Measurements from ENCODE around the gene NEDD4L.

NEDD4L gene

GRCh38 chr18:58102018-58102417, 58.0 kb downstream of the NEDD4L start:
- no peak overlapping the region for H2AK5ac ChIP-seq (ENCODE audit: low read length)
- H3K23ac ChIP-seq (ENCODE audit: low read length), result no peak overlapping the region
- no CpG with 5 or more reads among the region's 2 CpGs for WGBS (ENCODE audit: extremely low coverage, insufficient coverage, insufficient read length)
- no peak overlapping the region for H2BK5ac ChIP-seq (ENCODE audit: low read depth, low read length, poor library complexity)
- no peak overlapping the region for H4K12ac ChIP-seq (ENCODE audit: low read depth, low read length)
- no peak overlapping the region for H2AFZ ChIP-seq (ENCODE audit: insufficient read depth, low read length, poor library complexity)
- no peak for DNase-seq
- no peak overlapping the region for H2BK120ac ChIP-seq (ENCODE audit: insufficient read depth, low read length, poor library complexity)
- no peak overlapping the region for H2BK12ac ChIP-seq (ENCODE audit: low read length)
- no peak overlapping the region for H3K18ac ChIP-seq (ENCODE audit: low read length)
- no peak overlapping the region for H3K9ac ChIP-seq (ENCODE audit: low read length)
- H3K36me3 ChIP-seq (ENCODE audit: control insufficient read depth in 1 of 2, insufficient read depth in 2 of 2, low read length in 2 of 2), result no peaks in the 10 kb centered on the region
- peaks cover 5 to 8% of the 10 kb centered on the region in 2 experiments for H3K4me1 ChIP-seq (ENCODE audit: control insufficient read depth in 1 of 2, insufficient read depth in 2 of 2, low read length in 2 of 2)
- no peaks in the 10 kb centered on the region for H3K79me2 ChIP-seq (ENCODE audit: control insufficient read depth, insufficient read depth, low read length, poor library complexity)
- H4K8ac ChIP-seq (ENCODE audit: low read depth, low read length), result no peak overlapping the region
- no peak overlapping the region for H3K4ac ChIP-seq (ENCODE audit: low read depth, low read length)
- H3K9me3 ChIP-seq (ENCODE audit: insufficient read depth, low read depth, low read length), result peaks cover 2% of the 10 kb centered on the region
- H4K91ac ChIP-seq (ENCODE audit: low read depth, low read length), result no peak overlapping the region
- no peak overlapping the region for H3K14ac ChIP-seq (ENCODE audit: low read length)
- no peaks in the 10 kb centered on the region for H3K79me1 ChIP-seq (ENCODE audit: low read length)
- H3K27ac ChIP-seq (ENCODE audit: low read depth, low read length), result no peak overlapping the region
- H3K4me2 ChIP-seq (ENCODE audit: low read length), result no peak overlapping the region
- no peaks in the 10 kb centered on the region for H3K27me3 ChIP-seq (ENCODE audit: insufficient read depth, low read length)
- H3K4me3 ChIP-seq (ENCODE audit: low read depth, low read length), result no peak overlapping the region

- Histone ChIP-seq H3K9ac (ENCODE audit: low read length) (no peak overlapping the region), H2BK5ac (ENCODE audit: low read depth, low read length, poor library complexity) (no peak overlapping the region), H3K27ac (ENCODE audit: low read depth, low read length) (no peak overlapping the region), H3K14ac (ENCODE audit: low read length) (no peak overlapping the region), H2BK12ac (ENCODE audit: low read length) (no peak overlapping the region), H2AFZ (ENCODE audit: insufficient read depth, low read length, poor library complexity) (no peak overlapping the region), H4K91ac (ENCODE audit: low read depth, low read length) (no peak overlapping the region), H3K4me2 (ENCODE audit: low read length) (no peak overlapping the region), H4K12ac (ENCODE audit: low read depth, low read length) (no peak overlapping the region), H4K8ac (ENCODE audit: low read depth, low read length) (no peak overlapping the region), H3K4me3 (ENCODE audit: low read depth, low read length) (no peak overlapping the region), H3K79me1 (ENCODE audit: low read length) (no peaks in the 10 kb centered on the region), H3K36me3 (ENCODE audit: control insufficient read depth in 1 of 2, insufficient read depth in 2 of 2, low read length in 2 of 2) (no peaks in the 10 kb centered on the region), H3K18ac (ENCODE audit: low read length) (no peak overlapping the region), H2BK120ac (ENCODE audit: insufficient read depth, low read length, poor library complexity) (no peak overlapping the region), H2AK5ac (ENCODE audit: low read length) (no peak overlapping the region), H3K4ac (ENCODE audit: low read depth, low read length) (no peak overlapping the region), H3K4me1 (ENCODE audit: control insufficient read depth in 1 of 2, insufficient read depth in 2 of 2, low read length in 2 of 2) (peaks cover 2 to 5% of the 10 kb centered on the region in 2 experiments), H3K79me2 (ENCODE audit: control insufficient read depth, insufficient read depth, low read length, poor library complexity) (no peaks in the 10 kb centered on the region), H3K23ac (ENCODE audit: low read length) (no peak overlapping the region), H3K27me3 (ENCODE audit: insufficient read depth, low read length) (no peaks in the 10 kb centered on the region), H3K9me3 (ENCODE audit: insufficient read depth, low read depth, low read length) (peaks cover 2% of the 10 kb centered on the region)
- DNase-seq, result no peak
- WGBS (ENCODE audit: extremely low coverage, insufficient coverage, insufficient read length), result no CpG with 5 or more reads among the region's 3 CpGs
These were observed 58.8 kb downstream of the NEDD4L start for GRCh38 chr18:58102875-58103274.

GRCh38 chr18:58103339-58103985, 59.4 kb downstream of the NEDD4L start:
- H3K36me3 ChIP-seq (ENCODE audit: control insufficient read depth in 1 of 2, insufficient read depth in 2 of 2, low read length in 2 of 2), result no peaks in the 10 kb centered on the region
- peaks cover 2% of the 10 kb centered on the region for H3K9me3 ChIP-seq (ENCODE audit: insufficient read depth, low read depth, low read length)
- no peak overlapping the region for H3K27ac ChIP-seq (ENCODE audit: low read depth, low read length)
- no peak overlapping the region for H2BK120ac ChIP-seq (ENCODE audit: insufficient read depth, low read length, poor library complexity)
- no peak overlapping the region for H4K91ac ChIP-seq (ENCODE audit: low read depth, low read length)
- H3K4me1 ChIP-seq (ENCODE audit: control insufficient read depth in 1 of 2, insufficient read depth in 2 of 2, low read length in 2 of 2), result peaks cover 0 to 5% of the 10 kb centered on the region in 2 experiments
- no peak overlapping the region for H3K4me3 ChIP-seq (ENCODE audit: low read depth, low read length)
- no peak overlapping the region for H3K4ac ChIP-seq (ENCODE audit: low read depth, low read length)
- WGBS (ENCODE audit: extremely low coverage, insufficient coverage, insufficient read length), result no CpG with 5 or more reads among the region's 6 CpGs
- H2BK12ac ChIP-seq (ENCODE audit: low read length), result no peak overlapping the region
- no peak overlapping the region for H2BK5ac ChIP-seq (ENCODE audit: low read depth, low read length, poor library complexity)
- no peak overlapping the region for H3K14ac ChIP-seq (ENCODE audit: low read length)
- no peak for DNase-seq
- no peak overlapping the region for H2AFZ ChIP-seq (ENCODE audit: insufficient read depth, low read length, poor library complexity)
- H3K27me3 ChIP-seq (ENCODE audit: insufficient read depth, low read length), result no peaks in the 10 kb centered on the region
- H2AK5ac ChIP-seq (ENCODE audit: low read length), result no peak overlapping the region
- no peak overlapping the region for H3K23ac ChIP-seq (ENCODE audit: low read length)
- H3K18ac ChIP-seq (ENCODE audit: low read length), result no peak overlapping the region
- H4K12ac ChIP-seq (ENCODE audit: low read depth, low read length), result no peak overlapping the region
- no peak overlapping the region for H4K8ac ChIP-seq (ENCODE audit: low read depth, low read length)
- H3K79me2 ChIP-seq (ENCODE audit: control insufficient read depth, insufficient read depth, low read length, poor library complexity), result no peaks in the 10 kb centered on the region
- no peaks in the 10 kb centered on the region for H3K79me1 ChIP-seq (ENCODE audit: low read length)
- no peak overlapping the region for H3K4me2 ChIP-seq (ENCODE audit: low read length)
- no peak overlapping the region for H3K9ac ChIP-seq (ENCODE audit: low read length)

- Histone ChIP-seq H3K4me1 (ENCODE audit: control insufficient read depth in 1 of 2, insufficient read depth in 2 of 2, low read length in 2 of 2) (peaks cover 0 to 5% of the 10 kb centered on the region in 2 experiments), H3K4me3 (ENCODE audit: low read depth, low read length) (no peak overlapping the region), H2AFZ (ENCODE audit: insufficient read depth, low read length, poor library complexity) (no peak overlapping the region), H3K79me2 (ENCODE audit: control insufficient read depth, insufficient read depth, low read length, poor library complexity) (no peaks in the 10 kb centered on the region), H3K27ac (ENCODE audit: low read depth, low read length) (no peak overlapping the region), H3K18ac (ENCODE audit: low read length) (no peak overlapping the region), H2AK5ac (ENCODE audit: low read length) (no peak overlapping the region), H3K4me2 (ENCODE audit: low read length) (no peak overlapping the region), H2BK12ac (ENCODE audit: low read length) (no peak overlapping the region), H3K9ac (ENCODE audit: low read length) (no peak overlapping the region), H3K9me3 (ENCODE audit: insufficient read depth, low read depth, low read length) (peaks cover 2% of the 10 kb centered on the region), H3K14ac (ENCODE audit: low read length) (no peak overlapping the region), H3K79me1 (ENCODE audit: low read length) (no peaks in the 10 kb centered on the region), H3K36me3 (ENCODE audit: control insufficient read depth in 1 of 2, insufficient read depth in 2 of 2, low read length in 2 of 2) (no peaks in the 10 kb centered on the region), H4K12ac (ENCODE audit: low read depth, low read length) (no peak overlapping the region), H2BK120ac (ENCODE audit: insufficient read depth, low read length, poor library complexity) (no peak overlapping the region), H3K27me3 (ENCODE audit: insufficient read depth, low read length) (no peaks in the 10 kb centered on the region), H4K8ac (ENCODE audit: low read depth, low read length) (no peak overlapping the region), H2BK5ac (ENCODE audit: low read depth, low read length, poor library complexity) (no peak overlapping the region), H4K91ac (ENCODE audit: low read depth, low read length) (no peak overlapping the region), H3K23ac (ENCODE audit: low read length) (no peak overlapping the region), H3K4ac (ENCODE audit: low read depth, low read length) (no peak overlapping the region)
- DNase-seq, result no peak
- WGBS (ENCODE audit: extremely low coverage, insufficient coverage, insufficient read length), result no CpG with 5 or more reads among the region's 12 CpGs
These were observed 60.1 kb downstream of the NEDD4L start for GRCh38 chr18:58104096-58104495.

All from trophoblast cell (in vitro differentiated cells and primary cell).